H1 (cell line): ENCODE results near the gene STEAP1B. TPM values are rescaled to one million over a fixed set of nuclear protein-coding genes. Genes with fewer than 3 reads are reported as not detected.

ENCODE experiments used
- polyA plus RNA-seq, 7 experiments: library from polyadenylated mRNA; depleted of rRNA in 3 of 7; stranded (reverse) in 5 of 7; unstranded in 2 of 7; fragments of >200 nt in 5 of 7; fragments of 200-250 nt in 2 of 7; gene quantifications; 1 replicate in 5 of 7; 2 replicates in 1 of 7; 4 replicates in 1 of 7; pipeline versions ENCODE4 v1.2.1 to v1.2.3, GENCODE V29; 2011 to 2013; ENCODE audit warnings: missing spikeins in 2 of 7, mixed read lengths in 2 of 7
- total RNA-seq: library from RNA; stranded (reverse); fragmentation: NEBNext Ultra II Directional; extraction: Animal tissue kit (Norgen Biotek cat#: 25700); gene quantifications from 2 replicates; pipeline ENCODE4 v1.2.1, GENCODE V29; 2021
- TF ChIP-seq, protein P1 (sequence below): fragments of 300-600 bp; sonication (generic); IDR thresholded peaks from 2 replicates; pipeline ENCODE4 v1.7.1; 2012; ENCODE audit warnings: low read length, moderate library complexity, mild to moderate bottlenecking, inconsistent platforms; ENCODE audit not compliant: insufficient replicate concordance

STEAP1B gene
- total and polyA plus RNA-seq, 2 of the 8 experiments (the other 6 are each of a cell fraction or from before 2014, with no cell fraction given) = 5.4 to 8.7 TPM

DNA sequence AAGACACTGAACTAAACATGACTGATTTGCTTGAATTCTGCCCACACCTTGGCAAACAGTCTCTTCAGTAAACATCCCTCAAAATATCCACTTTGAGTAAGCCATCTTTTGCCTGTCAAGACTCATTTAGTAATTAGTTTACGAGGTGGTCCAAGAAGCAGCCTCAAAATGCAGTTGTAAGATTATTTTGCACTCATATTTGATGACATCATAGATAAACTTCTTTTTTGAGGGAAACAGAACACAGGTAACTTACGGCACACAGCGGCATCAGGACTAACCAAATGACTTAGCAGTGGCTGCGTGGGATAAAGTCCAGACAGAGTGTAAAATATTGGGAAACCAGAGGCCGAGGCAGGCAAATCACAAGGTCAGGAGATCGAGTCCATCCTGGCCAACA lies 41.8 kb upstream of the STEAP1B start (continued):
- TF ChIP-seq, protein P1, sequence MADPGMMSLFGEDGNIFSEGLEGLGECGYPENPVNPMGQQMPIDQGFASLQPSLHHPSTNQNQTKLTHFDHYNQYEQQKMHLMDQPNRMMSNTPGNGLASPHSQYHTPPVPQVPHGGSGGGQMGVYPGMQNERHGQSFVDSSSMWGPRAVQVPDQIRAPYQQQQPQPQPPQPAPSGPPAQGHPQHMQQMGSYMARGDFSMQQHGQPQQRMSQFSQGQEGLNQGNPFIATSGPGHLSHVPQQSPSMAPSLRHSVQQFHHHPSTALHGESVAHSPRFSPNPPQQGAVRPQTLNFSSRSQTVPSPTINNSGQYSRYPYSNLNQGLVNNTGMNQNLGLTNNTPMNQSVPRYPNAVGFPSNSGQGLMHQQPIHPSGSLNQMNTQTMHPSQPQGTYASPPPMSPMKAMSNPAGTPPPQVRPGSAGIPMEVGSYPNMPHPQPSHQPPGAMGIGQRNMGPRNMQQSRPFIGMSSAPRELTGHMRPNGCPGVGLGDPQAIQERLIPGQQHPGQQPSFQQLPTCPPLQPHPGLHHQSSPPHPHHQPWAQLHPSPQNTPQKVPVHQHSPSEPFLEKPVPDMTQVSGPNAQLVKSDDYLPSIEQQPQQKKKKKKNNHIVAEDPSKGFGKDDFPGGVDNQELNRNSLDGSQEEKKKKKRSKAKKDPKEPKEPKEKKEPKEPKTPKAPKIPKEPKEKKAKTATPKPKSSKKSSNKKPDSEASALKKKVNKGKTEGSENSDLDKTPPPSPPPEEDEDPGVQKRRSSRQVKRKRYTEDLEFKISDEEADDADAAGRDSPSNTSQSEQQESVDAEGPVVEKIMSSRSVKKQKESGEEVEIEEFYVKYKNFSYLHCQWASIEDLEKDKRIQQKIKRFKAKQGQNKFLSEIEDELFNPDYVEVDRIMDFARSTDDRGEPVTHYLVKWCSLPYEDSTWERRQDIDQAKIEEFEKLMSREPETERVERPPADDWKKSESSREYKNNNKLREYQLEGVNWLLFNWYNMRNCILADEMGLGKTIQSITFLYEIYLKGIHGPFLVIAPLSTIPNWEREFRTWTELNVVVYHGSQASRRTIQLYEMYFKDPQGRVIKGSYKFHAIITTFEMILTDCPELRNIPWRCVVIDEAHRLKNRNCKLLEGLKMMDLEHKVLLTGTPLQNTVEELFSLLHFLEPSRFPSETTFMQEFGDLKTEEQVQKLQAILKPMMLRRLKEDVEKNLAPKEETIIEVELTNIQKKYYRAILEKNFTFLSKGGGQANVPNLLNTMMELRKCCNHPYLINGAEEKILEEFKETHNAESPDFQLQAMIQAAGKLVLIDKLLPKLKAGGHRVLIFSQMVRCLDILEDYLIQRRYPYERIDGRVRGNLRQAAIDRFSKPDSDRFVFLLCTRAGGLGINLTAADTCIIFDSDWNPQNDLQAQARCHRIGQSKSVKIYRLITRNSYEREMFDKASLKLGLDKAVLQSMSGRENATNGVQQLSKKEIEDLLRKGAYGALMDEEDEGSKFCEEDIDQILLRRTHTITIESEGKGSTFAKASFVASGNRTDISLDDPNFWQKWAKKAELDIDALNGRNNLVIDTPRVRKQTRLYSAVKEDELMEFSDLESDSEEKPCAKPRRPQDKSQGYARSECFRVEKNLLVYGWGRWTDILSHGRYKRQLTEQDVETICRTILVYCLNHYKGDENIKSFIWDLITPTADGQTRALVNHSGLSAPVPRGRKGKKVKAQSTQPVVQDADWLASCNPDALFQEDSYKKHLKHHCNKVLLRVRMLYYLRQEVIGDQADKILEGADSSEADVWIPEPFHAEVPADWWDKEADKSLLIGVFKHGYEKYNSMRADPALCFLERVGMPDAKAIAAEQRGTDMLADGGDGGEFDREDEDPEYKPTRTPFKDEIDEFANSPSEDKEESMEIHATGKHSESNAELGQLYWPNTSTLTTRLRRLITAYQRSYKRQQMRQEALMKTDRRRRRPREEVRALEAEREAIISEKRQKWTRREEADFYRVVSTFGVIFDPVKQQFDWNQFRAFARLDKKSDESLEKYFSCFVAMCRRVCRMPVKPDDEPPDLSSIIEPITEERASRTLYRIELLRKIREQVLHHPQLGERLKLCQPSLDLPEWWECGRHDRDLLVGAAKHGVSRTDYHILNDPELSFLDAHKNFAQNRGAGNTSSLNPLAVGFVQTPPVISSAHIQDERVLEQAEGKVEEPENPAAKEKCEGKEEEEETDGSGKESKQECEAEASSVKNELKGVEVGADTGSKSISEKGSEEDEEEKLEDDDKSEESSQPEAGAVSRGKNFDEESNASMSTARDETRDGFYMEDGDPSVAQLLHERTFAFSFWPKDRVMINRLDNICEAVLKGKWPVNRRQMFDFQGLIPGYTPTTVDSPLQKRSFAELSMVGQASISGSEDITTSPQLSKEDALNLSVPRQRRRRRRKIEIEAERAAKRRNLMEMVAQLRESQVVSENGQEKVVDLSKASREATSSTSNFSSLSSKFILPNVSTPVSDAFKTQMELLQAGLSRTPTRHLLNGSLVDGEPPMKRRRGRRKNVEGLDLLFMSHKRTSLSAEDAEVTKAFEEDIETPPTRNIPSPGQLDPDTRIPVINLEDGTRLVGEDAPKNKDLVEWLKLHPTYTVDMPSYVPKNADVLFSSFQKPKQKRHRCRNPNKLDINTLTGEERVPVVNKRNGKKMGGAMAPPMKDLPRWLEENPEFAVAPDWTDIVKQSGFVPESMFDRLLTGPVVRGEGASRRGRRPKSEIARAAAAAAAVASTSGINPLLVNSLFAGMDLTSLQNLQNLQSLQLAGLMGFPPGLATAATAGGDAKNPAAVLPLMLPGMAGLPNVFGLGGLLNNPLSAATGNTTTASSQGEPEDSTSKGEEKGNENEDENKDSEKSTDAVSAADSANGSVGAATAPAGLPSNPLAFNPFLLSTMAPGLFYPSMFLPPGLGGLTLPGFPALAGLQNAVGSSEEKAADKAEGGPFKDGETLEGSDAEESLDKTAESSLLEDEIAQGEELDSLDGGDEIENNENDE = no peak
